ENCODE measurements around the gene MSH3.

The MSH3 gene

DNA sequence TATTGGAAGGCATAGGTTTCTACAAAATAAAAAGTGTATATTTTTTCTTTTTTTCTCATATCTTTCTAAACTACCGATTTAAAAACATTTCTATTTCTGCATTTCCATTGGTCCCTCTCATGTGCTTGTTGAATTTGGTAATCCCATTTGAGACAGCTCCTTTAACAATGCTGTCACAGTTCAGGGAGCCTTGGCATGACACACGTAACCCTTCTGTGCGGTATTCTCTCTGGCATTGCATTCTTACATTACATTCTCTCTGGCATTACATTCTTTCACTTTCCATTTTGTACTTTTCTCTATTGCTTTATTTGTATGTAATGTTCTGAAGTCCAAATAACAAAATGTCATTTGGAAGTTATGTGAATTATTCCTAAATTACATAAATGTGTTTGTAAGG, 155.0 kb downstream of the MSH3 start:
- TF ChIP-seq TEAD4 (IDR thresholded peaks at IDR 0.05) (no peak), TAF1 (IDR thresholded peaks at IDR 0.05; ENCODE audit: low read depth) (no peak), FOXM1 (IDR thresholded peaks at IDR 0.05; ENCODE audit: borderline replicate concordance, low read depth) (no peak), CEBPB (IDR thresholded peaks at IDR 0.05) (no peak), EGR1 (IDR thresholded peaks at IDR 0.05) (no peak), YY1 (IDR thresholded peaks at IDR 0.05; ENCODE audit: low read depth) (no peak), EP300 (IDR thresholded peaks at IDR 0.05; ENCODE audit: borderline replicate concordance) (no peak)
- TF ChIP-seq, protein P1, sequence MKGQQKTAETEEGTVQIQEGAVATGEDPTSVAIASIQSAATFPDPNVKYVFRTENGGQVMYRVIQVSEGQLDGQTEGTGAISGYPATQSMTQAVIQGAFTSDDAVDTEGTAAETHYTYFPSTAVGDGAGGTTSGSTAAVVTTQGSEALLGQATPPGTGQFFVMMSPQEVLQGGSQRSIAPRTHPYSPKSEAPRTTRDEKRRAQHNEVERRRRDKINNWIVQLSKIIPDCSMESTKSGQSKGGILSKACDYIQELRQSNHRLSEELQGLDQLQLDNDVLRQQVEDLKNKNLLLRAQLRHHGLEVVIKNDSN (IDR thresholded peaks at IDR 0.05): no peak
- TF ChIP-seq, protein P2, sequence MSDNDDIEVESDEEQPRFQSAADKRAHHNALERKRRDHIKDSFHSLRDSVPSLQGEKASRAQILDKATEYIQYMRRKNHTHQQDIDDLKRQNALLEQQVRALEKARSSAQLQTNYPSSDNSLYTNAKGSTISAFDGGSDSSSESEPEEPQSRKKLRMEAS (IDR thresholded peaks at IDR 0.05): no peak
- TF ChIP-seq, protein P3, sequence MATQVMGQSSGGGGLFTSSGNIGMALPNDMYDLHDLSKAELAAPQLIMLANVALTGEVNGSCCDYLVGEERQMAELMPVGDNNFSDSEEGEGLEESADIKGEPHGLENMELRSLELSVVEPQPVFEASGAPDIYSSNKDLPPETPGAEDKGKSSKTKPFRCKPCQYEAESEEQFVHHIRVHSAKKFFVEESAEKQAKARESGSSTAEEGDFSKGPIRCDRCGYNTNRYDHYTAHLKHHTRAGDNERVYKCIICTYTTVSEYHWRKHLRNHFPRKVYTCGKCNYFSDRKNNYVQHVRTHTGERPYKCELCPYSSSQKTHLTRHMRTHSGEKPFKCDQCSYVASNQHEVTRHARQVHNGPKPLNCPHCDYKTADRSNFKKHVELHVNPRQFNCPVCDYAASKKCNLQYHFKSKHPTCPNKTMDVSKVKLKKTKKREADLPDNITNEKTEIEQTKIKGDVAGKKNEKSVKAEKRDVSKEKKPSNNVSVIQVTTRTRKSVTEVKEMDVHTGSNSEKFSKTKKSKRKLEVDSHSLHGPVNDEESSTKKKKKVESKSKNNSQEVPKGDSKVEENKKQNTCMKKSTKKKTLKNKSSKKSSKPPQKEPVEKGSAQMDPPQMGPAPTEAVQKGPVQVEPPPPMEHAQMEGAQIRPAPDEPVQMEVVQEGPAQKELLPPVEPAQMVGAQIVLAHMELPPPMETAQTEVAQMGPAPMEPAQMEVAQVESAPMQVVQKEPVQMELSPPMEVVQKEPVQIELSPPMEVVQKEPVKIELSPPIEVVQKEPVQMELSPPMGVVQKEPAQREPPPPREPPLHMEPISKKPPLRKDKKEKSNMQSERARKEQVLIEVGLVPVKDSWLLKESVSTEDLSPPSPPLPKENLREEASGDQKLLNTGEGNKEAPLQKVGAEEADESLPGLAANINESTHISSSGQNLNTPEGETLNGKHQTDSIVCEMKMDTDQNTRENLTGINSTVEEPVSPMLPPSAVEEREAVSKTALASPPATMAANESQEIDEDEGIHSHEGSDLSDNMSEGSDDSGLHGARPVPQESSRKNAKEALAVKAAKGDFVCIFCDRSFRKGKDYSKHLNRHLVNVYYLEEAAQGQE (IDR thresholded peaks at IDR 0.05; ENCODE audit: low read depth): no peak

DNA sequence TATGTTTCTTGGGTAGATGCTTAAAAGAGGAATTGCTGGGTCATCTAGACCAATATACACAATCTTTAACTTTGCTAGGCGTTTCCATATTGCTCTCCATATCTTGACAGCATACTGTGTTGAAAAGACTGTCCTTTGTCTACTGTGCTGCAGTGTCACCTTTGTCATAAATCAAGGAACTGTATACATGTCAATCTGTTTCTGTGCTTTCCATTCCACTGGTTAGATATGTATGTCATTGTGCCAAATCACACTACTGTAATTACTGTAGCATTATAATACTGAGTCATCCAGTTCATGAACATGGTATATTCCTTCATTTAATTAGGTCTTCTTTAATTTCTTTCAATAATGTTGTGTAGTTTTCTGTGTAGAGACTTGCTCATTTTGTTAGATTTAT, 156.0 kb downstream of the MSH3 start:
- TF ChIP-seq, protein P1 (IDR thresholded peaks at IDR 0.05): no peak
- no peak for TF ChIP-seq TAF1 (IDR thresholded peaks at IDR 0.05; ENCODE audit: low read depth)
- no peak for TF ChIP-seq TEAD4 (IDR thresholded peaks at IDR 0.05)

DNA sequence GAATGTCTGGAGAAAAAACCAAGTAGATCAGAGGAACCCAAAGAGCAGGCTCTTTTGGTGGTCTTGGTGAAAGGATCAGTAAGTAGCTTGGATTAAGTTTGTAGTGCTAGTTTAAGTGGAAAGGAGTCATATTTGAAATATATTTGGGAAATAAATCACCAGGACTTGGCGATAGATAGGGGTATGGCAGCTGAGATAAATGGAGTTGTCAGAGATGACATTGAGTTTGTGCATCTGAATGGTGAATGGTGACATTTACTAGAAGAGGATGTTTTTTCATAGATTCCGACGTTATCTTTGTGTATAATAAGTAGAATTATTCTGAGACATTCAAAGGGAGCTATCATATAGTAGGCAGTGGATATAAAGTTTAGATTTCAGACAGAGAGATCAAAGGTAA, 162.1 kb downstream of the MSH3 start:
- TF ChIP-seq, protein P2 (IDR thresholded peaks at IDR 0.05): no peak
- no peak for TF ChIP-seq EP300 (IDR thresholded peaks at IDR 0.05; ENCODE audit: borderline replicate concordance)

DNA sequence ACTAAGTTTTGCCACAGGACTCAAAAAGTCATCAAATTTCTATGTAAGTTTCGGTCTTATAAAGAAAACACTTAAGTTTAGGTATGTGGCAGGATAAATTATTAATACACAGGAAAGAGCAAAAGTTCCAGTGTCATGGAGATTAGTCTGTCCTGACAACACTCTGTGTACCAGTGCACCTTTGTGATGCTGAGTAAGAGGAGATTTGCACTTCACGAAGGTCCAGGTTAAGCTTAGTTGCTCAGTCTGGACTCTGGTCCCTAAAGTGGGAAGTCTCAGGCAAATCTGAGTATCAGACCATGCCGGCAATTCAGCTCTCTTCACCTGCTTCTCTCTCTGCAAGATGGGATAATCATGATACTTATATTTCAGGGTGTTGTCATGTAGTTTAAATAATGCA, 166.2 kb downstream of the MSH3 start:
- TF ChIP-seq, protein P1 (IDR thresholded peaks at IDR 0.05): no peak
- TF ChIP-seq TEAD4 (IDR thresholded peaks at IDR 0.05) (no peak), ZBTB7A (IDR thresholded peaks at IDR 0.05; ENCODE audit: low read depth) (no peak)

DNA sequence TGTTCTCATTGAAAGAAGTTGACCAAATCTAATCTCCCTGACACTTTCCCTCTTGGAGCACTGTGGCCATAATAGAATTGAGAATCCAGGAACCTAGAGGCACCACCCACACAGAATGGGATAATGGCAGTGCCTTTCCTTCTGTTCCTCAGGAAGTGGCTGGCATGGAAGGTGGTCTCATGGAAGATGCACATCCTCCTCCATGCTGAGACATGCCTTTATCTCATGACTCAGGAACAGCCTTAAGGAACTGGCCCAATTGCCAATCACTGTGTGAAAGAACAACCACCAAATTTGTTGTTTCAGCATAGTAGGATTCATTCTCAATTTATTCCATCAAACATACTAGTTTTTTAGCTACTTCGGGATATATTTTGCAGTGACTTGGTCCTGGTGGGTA, 168.2 kb downstream of the MSH3 start:
- TF ChIP-seq TAF1 (IDR thresholded peaks at IDR 0.05; ENCODE audit: low read depth): no peak
- TF ChIP-seq EP300 (IDR thresholded peaks at IDR 0.05; ENCODE audit: borderline replicate concordance): no peak
- TF ChIP-seq NFIC (IDR thresholded peaks at IDR 0.05): no peak
- no peak for TF ChIP-seq RAD21 (IDR thresholded peaks at IDR 0.05; ENCODE audit: low read depth)
- no peak for TF ChIP-seq CREB1 (IDR thresholded peaks at IDR 0.05; ENCODE audit: low read depth)
- TF ChIP-seq, protein P1 (IDR thresholded peaks at IDR 0.05): no peak
- no peak for TF ChIP-seq ZBTB7A (IDR thresholded peaks at IDR 0.05; ENCODE audit: low read depth)
- no peak for TF ChIP-seq TCF12 (IDR thresholded peaks at IDR 0.05; ENCODE audit: low read depth)
- TF ChIP-seq, protein P3 (IDR thresholded peaks at IDR 0.05; ENCODE audit: low read depth): no peak
- TF ChIP-seq FOXM1 (IDR thresholded peaks at IDR 0.05; ENCODE audit: borderline replicate concordance, low read depth): no peak
- TF ChIP-seq, protein P2 (IDR thresholded peaks at IDR 0.05): no peak
- TF ChIP-seq TEAD4 (IDR thresholded peaks at IDR 0.05): no peak
- no peak for TF ChIP-seq YY1 (IDR thresholded peaks at IDR 0.05; ENCODE audit: low read depth)
- no peak for TF ChIP-seq CEBPB (IDR thresholded peaks at IDR 0.05)
- no peak for TF ChIP-seq EGR1 (IDR thresholded peaks at IDR 0.05)

DNA sequence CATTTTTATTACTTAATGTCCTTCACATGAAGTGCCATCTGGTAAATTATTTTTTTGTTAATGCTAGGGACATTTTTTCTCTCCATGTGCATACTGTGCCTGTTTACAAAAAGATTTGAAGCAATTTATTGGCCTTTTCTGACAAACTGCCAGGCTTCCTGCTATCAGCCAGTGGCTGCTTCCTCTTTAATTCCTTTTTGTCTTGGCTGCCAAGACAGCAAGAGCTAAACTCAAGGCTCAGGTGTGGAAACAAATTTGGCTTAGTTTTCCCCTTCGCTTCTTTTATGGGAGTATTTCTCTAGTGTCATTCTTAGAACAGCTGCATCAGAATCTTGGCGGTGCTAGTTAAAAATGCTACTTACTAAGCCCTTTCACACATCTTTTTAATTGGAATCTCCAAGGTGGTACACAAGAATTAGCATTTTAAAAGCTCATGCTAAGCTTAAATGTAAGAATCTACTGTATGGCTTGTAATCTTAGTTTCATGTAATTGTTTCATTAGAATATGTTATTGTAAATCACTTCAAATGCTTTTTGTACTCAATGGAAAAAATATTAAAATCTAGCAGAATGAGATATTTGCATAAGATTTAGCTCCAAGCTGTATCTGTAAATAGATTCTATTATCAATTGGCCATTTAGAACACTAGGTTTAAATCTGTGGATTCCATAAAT, 171.5 kb downstream of the MSH3 start:
- TF ChIP-seq ZBTB7A (IDR thresholded peaks at IDR 0.05; ENCODE audit: low read depth) (no peak), NFIC (IDR thresholded peaks at IDR 0.05) (no peak), CREB1 (IDR thresholded peaks at IDR 0.05; ENCODE audit: low read depth) (no peak), EP300 (IDR thresholded peaks at IDR 0.05; ENCODE audit: borderline replicate concordance) (no peak), TCF12 (IDR thresholded peaks at IDR 0.05; ENCODE audit: low read depth) (no peak), TEAD4 (IDR thresholded peaks at IDR 0.05) (no peak), TAF1 (IDR thresholded peaks at IDR 0.05; ENCODE audit: low read depth) (no peak), YY1 (IDR thresholded peaks at IDR 0.05; ENCODE audit: low read depth) (no peak)
- TF ChIP-seq, protein P3 (IDR thresholded peaks at IDR 0.05; ENCODE audit: low read depth): no peak
- TF ChIP-seq, protein P2 (IDR thresholded peaks at IDR 0.05): no peak
